Left lobe of liver (tissue), 2 donors: ENCODE data around the gene ADGRV1. TPM values are rescaled to one million over a fixed set of nuclear protein-coding genes. Genes with fewer than 3 reads are reported as not detected.
A peak's percentile ranks its signal among the peaks of the same experiment; 100 is the strongest.
"Not testable (repeated sequence)": the region's sequence is repeated elsewhere in the genome, so short reads cannot be mapped to it uniquely, and the experiment has no call there.

Experiments used
- ATAC-seq: fragments of 200-7000 bp; cut with Tn5 transposase; one replicate; pipeline ENCODE4 v1.9.1; 2020; ENCODE audit warnings: mild to moderate bottlenecking, moderate library complexity
- DNase-seq: peaks from one replicate; pipeline ENCODE4 v3.0.0-alpha.2; 2020; ENCODE audit warnings: low spot score
- total RNA-seq: library from RNA; stranded (reverse); gene quantifications from one replicate; pipeline ENCODE4 v1.2.1, GENCODE V29; 2021
- donor health status: DM: no; HTN: no; CAD: no; lungs with moderate emphysema.
- donor health status: DM: no; HTN: yes; CAD: no.

The ADGRV1 gene
- total RNA-seq, 1 donor from 2014 or later = 9.3 TPM

DNA sequence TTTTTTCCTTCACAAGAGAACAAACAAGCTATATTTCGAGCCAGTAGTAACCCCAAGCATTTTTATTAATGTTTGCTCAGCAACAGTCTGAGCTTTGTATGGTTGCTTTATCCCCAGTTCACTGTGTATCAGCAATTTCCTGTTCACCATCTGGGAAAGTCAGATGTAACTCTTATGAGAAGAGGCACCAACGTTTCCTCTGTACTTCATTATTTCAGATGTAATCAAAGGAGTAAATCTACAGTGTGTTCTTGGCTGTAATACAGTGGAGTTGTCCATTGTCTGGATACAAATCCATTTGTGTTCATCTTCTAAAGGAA is 484.3 kb downstream of the ADGRV1 start:
- no peak for ATAC-seq

GRCh38 chr5:91048073-91048472 is 489.5 kb downstream of the ADGRV1 start:
- ATAC-seq (peak; percentile 94), DNase-seq (no peak)

More for the DNA sequence above, 484.3 kb downstream of the ADGRV1 start:
- no peak for DNase-seq

DNA sequence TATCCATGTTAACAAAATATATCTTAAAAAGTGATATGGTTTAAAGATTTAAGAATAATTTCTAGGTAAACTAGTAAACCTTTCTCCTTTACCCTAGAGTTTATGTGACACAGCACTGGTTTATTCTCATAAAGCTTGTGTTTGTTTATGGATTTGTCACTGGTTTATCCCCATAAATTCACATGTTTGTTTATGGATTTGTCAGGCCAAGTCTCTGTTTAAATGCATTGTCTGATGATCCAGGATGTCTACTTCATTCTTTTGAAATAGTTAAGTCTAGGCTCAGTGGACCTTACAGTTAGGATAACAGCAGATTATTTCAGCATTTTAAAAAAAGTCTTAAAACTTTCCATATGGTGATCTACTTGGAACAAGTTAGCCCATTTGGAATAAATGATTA is 490.5 kb downstream of the ADGRV1 start:
- DNase-seq (no peak), ATAC-seq (no peak)

- DNase-seq (no peak), ATAC-seq (no peak)
These were observed 491.2 kb downstream of the ADGRV1 start for GRCh38 chr5:91049800-91050199.

GRCh38 chr5:91052411-91052810 is 493.8 kb downstream of the ADGRV1 start:
- DNase-seq, ATAC-seq: not testable (repeated sequence)

- peak; percentile 33 for ATAC-seq
- no peak for DNase-seq
These were observed 494.6 kb downstream of the ADGRV1 start for GRCh38 chr5:91052977-91053740.

DNA sequence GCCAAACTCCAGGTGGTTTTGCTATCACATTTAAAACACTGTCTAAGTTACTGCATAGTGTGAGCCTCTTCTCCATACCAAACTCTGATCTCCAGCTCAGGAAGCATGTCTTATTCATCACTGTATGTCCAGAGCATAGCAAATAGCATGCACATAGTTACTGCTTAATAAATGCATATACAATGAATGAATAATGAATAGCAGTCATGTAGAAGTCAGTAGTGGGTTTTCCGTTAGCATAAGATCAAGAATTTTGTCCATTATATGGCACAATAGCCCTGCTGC is 495.1 kb downstream of the ADGRV1 start:
- DNase-seq = no peak
- ATAC-seq = no peak

GRCh38 chr5:91058155-91058554 is 499.6 kb downstream of the ADGRV1 start:
- no peak for ATAC-seq
- DNase-seq = no peak

DNA sequence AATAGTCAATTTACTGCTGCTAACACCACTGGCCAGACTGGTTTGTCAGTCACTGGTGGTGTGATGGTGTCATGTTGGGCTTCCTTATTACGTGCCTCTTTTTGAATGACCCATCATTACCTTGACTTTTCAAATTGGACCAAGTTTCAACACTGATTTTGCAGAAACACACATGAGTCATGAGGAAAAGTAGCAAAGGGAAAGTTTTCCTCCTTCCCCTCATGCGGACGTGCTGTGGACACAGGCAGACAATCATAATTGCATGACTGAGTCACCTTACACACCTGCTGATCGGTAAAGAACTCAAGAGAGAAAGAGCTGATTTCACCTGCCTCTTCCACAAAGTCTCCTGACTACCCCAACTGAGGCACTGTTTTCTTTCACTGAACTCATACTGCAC is 500.0 kb downstream of the ADGRV1 start:
- DNase-seq (no peak), ATAC-seq (no peak)

GRCh38 chr5:91059409-91059808 is 500.8 kb downstream of the ADGRV1 start:
- no peak for DNase-seq
- no peak for ATAC-seq

- DNase-seq (no peak), ATAC-seq (peak; percentile 54)
These were observed 502.5 kb downstream of the ADGRV1 start for GRCh38 chr5:91061094-91061493.

- DNase-seq (no peak), ATAC-seq (no peak)
These were observed 503.5 kb downstream of the ADGRV1 start for GRCh38 chr5:91061946-91062562.

DNA sequence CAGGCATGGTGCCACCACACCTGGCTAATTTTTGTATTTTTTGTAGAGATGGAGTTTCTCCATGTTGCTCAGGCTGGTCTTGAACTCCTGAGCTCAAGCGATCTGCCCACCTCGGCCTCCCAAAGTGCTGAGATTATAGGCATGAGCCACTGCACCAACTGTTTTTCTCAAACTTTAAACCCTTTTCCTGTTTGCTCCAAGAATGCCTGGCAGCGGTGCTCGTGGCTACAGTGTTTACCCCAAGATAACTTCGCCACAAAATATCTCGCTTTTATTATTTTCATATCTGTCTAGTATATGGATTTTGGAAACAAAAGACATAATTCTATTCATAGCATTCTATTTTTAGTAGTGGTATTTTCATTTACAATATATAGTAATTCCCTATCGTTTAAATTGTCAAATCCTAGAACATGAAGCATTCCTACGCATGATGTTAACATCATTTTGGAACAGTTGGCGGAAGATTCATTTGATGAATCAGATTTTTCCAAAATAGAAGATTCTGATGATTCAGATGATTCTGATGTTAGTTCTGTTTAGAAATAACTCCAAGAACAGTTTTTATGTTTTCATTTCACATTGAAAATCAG is 504.6 kb downstream of the ADGRV1 start:
- not testable (repeated sequence) for ATAC-seq, DNase-seq

GRCh38 chr5:91065496-91065895 is 506.9 kb downstream of the ADGRV1 start:
- ATAC-seq (no peak), DNase-seq (no peak)

- DNase-seq = no peak
These were observed 510.8 kb downstream of the ADGRV1 start for GRCh38 chr5:91069364-91069763.

DNA sequence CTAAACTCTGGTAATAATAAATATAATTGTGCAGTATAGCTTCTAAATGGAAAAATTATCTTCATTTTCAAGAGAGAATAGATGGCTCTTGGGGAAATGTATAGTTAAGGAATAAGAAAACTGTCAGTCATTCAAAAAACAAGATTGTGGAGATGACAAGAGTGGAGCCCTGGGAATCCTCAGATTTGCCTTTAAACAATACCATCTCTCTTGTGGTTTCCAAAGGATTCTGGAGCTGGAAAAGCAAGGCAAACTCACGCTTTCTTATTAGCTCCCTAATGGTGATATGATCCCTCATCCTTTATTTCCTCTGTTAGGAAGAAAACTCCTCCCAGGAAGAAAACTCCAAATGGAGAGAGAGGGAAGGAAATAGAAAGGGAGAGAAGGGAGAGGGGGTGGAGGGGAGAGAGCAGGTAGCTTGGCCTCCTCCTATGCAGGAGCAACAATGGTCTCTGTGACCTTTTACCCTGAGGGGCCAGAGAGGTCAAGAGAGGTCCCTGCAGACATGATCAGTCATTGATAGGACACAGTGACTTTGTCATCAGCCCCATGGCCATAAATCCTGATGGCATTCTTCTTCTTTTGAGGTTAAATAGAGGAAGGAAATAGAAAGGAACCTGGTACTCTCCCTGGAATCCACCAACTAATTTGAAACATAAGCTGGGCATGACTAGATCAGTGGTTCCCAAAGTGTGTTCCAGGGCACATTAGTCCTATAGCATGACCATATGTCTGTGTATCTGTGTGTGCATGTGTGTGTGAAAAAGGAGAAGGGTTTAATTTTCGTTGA is 512.4 kb downstream of the ADGRV1 start:
- ATAC-seq = no peak

More at GRCh38 chr5:91069364-91069763, 510.8 kb downstream of the ADGRV1 start:
- no peak for ATAC-seq

DNA sequence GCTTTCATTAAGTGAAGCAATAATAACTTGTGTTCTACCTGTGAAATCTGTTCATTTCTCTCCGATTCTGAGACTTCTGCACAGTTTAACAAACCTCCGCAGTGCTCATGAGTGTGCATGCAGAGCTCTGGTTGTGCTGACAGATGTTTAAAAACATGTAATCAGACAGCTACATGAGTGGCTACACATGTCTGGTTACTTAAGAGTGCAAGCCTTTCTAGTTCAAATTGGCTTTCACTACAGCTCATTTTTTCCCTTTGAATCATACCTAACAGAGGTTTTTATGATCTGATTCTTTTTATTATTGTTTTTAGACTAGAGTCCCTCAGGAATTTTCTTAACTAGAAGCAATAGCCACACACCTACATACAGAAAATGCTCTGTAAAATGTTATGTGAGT is 514.3 kb downstream of the ADGRV1 start:
- ATAC-seq = no peak
- DNase-seq = no peak

More for the DNA sequence above, 512.4 kb downstream of the ADGRV1 start:
- no peak for DNase-seq

DNA sequence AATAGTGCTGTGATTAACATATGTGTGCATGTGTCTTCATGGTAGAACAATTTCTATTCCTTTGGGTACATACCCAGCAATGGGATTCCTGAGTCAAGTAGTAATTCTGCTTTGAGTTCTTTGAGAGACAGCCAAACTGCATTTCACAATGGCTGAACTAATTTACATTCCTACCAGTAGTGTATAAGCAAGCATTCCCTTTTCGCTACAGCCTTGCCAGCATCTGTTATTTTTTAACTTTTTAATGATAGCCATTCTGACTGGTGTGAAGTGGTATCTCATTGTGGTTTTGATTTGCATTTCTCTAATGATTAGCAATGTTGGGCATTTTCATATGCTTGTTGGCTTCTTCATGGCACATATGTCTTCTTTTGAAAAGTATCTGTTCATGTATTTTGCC is 516.0 kb downstream of the ADGRV1 start:
- peak; percentile 72 for ATAC-seq
- DNase-seq = no peak

DNA sequence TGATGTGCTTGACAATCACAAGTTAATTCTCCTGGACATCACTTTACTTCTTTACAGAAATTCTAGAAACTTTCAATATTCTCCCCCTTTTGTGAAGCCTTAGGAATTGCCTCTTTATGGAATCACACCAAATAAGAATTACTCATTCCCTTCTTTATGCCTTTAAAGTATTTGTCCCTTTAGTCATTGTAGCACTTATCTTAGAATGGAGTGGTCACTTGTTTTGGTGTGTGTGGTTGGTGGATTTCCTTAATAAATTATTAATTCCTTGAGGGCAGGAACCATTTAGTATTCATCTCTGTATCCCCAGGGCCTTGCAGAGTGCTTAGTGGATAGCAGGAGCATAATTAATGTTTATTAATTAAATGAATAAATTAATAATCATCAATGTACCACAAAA is 517.5 kb downstream of the ADGRV1 start:
- ATAC-seq = no peak
- DNase-seq = no peak

DNA sequence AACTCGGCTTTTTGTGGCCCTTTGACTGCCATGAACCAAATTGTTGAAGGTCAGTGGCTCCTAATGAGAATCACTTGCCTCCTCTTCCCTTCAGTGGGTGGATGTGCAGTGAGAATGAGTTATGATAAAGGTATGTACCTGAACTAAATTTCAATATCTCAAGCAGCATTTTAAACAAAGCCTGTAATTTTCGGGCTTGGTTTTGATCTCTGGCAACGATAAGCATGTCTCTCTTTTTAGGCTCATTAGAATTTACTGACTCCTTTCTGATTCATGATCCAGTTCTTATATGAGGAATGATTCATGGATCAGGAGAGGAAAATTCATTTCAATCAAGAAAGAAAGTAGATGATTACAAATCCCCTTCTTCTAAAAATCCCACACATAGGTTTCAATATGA is 519.0 kb downstream of the ADGRV1 start:
- DNase-seq = no peak

DNA sequence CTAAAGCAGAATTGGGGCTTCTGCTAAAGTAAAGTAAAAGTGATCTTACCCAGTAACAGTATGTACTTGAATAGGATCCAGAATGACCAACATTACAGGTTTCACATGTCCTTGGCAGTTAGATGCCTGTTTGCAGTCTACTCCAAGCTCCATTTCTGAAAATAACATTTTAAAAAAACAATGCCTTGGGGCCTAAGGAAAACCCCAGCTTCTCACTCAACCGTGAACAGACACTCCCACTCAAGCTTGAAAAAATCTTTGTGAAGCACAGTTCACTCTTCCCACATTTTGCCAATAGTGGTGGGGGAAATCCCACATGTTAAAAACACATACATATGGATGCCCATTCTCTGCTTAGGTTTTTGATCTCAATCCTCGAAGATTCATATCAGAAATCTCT is 520.4 kb downstream of the ADGRV1 start:
- DNase-seq (no peak), ATAC-seq (peak; percentile 60)

More for the DNA sequence above, 519.0 kb downstream of the ADGRV1 start:
- no peak for ATAC-seq

GRCh38 chr5:91089758-91090157 is 531.2 kb downstream of the ADGRV1 start:
- DNase-seq = no peak
- ATAC-seq = no peak
